ENCODE results near the gene RPL36A. TPM values are rescaled to one million over a fixed set of nuclear protein-coding genes. Genes with fewer than 3 reads are reported as not detected.
A peak's percentile ranks its signal among the peaks of the same experiment; 100 is the strongest.

The RPL36A gene
- total and polyA plus RNA-seq, 2 of the 13 experiments (the other 11 are each of a cell fraction or from before 2014, with no cell fraction given) = 1,152 to 1,716 TPM

GRCh38 chrX:101407748-101408531, 17.1 kb downstream of the RPL36A start, which contains the start of the genes GLA and HNRNPH2:
Gene GLA, minus strand, starts transcription at chrX:101407925. Its CDS starts 22 bp downstream, at chrX:101407903.
Gene HNRNPH2, plus strand, starts transcription at chrX:101408222. Its CDS starts 3,767 bp downstream, at chrX:101411989.
- CTCF ChIA-PET (ENCODE audit: low intra/inter-chr PET ratio, low total read pairs) = no interaction called here
- peaks cover 5% of the 10 kb centered on the region; the same call in 1 of the 2 replicates for H4K20me1 ChIP-seq (ENCODE audit: insufficient read depth, low read length)
- FAIRE-seq (peak; percentile 96), DNase-seq (ENCODE audit: low spot score) (peak; percentile 97), ATAC-seq (peak; percentile 94)
- no peak within 1 kb of the TSS for H2AFZ ChIP-seq (ENCODE audit: low read length)
- peak within 1 kb of the TSS; percentile 68 to 82 (median 79) for H3K4me3 ChIP-seq (replicated peaks in 1 of 3; ENCODE audit: insufficient read depth in 1 of 3, low read depth in 2 of 3, low read length in 3 of 3)
- peak within 1 kb of the TSS; percentile 97 for H3K27ac ChIP-seq (ENCODE audit: extremely low read length, insufficient read depth, low read length)
- intact Hi-C loops (cut with micrococcal nuclease; ENCODE audit: unreplicated experiment) (loop anchor here (2.0 to 5.0 kb wide), 2 partner anchors 17 to 61 kb away; partner anchors contain the start of genes RPL36A and TIMM8A), in situ Hi-C loops (cut with HindIII; ENCODE audit: extremely low pct_ligation_motif_present, low pct_unique_long_range_greater_than_20kb) (no loop called here)
- POLR2A ChIA-PET = interaction anchor here (1.0 kb wide), 1 partner anchor 17 kb away, joined by 14 read pairs; the partner anchor contains the start of gene RPL36A
- H3K27me3 ChIP-seq (ENCODE audit: control insufficient read depth in 1 of 2, insufficient read depth in 2 of 2, low read length in 2 of 2) = no peaks in the 10 kb centered on the region
- BruUV-seq (replicated peaks) = no TSS peak
- no peaks in the 10 kb centered on the region for H3K9me3 ChIP-seq (ENCODE audit: low read length)
- peak within 1 kb of the TSS; percentile 71 for H3K4me2 ChIP-seq (ENCODE audit: low read depth, low read length)
- peak within 1 kb of the TSS; percentile 97 for H3K9ac ChIP-seq (ENCODE audit: insufficient read depth, low read depth, low read length)
- no CpG with 5 or more reads among the region's 47 CpGs for WGBS (ENCODE audit: low lambda C conversion rate)
- H3K79me2 ChIP-seq (ENCODE audit: insufficient read depth, low read length) = peaks cover 49% of the 10 kb centered on the region
- peaks cover 0 to 17% of the 10 kb centered on the region in 2 experiments; a peak in 3 of 5 replicates for H3K36me3 ChIP-seq (replicated peaks in 1 of 2; ENCODE audit: control insufficient read depth in 1 of 2, insufficient read depth in 2 of 2, low read length in 2 of 2)
- peaks cover 8% of the 10 kb centered on the region for H3K4me1 ChIP-seq (ENCODE audit: insufficient read depth, low read length)
- TF ChIP-seq POLR2A (IDR thresholded peaks at IDR 0.05; ENCODE audit: insufficient read depth in 1 of 2, low read depth in 2 of 2, low read length in 2 of 2) (peak; percentile 70 to 90), JARID2 (CRISPR knock-in tag; IDR thresholded peaks at IDR 0.05; ENCODE audit: insufficient replicate concordance) (no peak), ZNF530 (CRISPR knock-in tag; IDR thresholded peaks at IDR 0.05; ENCODE audit: low read depth) (no peak), ATF7 (IDR thresholded peaks at IDR 0.05) (peak; percentile 88), ATF7 (CRISPR knock-in tag; IDR thresholded peaks at IDR 0.05) (0 out of 2 replicates have a peak, but pooled peaks have one; percentile 34), TBX3 (IDR thresholded peaks at IDR 0.05; ENCODE audit: borderline replicate concordance) (no peak; the same call in 1 of the 2 replicates), KMT2B (CRISPR knock-in tag; IDR thresholded peaks at IDR 0.05) (peak; percentile 57; the same call in 1 of the 2 replicates), SKI (IDR thresholded peaks at IDR 0.05; ENCODE audit: partially characterized antibody) (no peak), SNAPC4 (CRISPR knock-in tag; IDR thresholded peaks at IDR 0.05) (peak; percentile 45; the same call in 1 of the 2 replicates), KDM2A (CRISPR knock-in tag; IDR thresholded peaks at IDR 0.05; ENCODE audit: borderline replicate concordance, low read depth) (peak; percentile 42; the same call in 1 of the 2 replicates), FOXJ3 (CRISPR knock-in tag; IDR thresholded peaks at IDR 0.05; ENCODE audit: borderline replicate concordance) (no peak), TEAD3 (CRISPR knock-in tag; optimal IDR thresholded peaks at IDR 0.05; ENCODE audit: borderline replicate concordance) (peak; percentile 14), RFXAP (CRISPR knock-in tag; IDR thresholded peaks at IDR 0.05; ENCODE audit: borderline replicate concordance) (peak; percentile 96), THAP11 (CRISPR knock-in tag; IDR thresholded peaks at IDR 0.05) (peak; percentile 81), CREM (IDR thresholded peaks at IDR 0.05) (peak; percentile 88), CREM (CRISPR knock-in tag; IDR thresholded peaks at IDR 0.05) (no peak), SIN3A (IDR thresholded peaks at IDR 0.05; ENCODE audit: borderline replicate concordance, low read depth, low read length) (peak; percentile 88; the same call in 1 of the 2 replicates), ETV6 (CRISPR knock-in tag; conservative IDR thresholded peaks at IDR 0.05) (no peak), GABPB1 (CRISPR knock-in tag; IDR thresholded peaks at IDR 0.05) (peak; percentile 69), RAD51 (IDR thresholded peaks at IDR 0.05; ENCODE audit: borderline replicate concordance) (peak; percentile 98), GATAD1 (CRISPR knock-in tag; IDR thresholded peaks at IDR 0.05) (peak; percentile 94)
